Lung (tissue), 12 donors: ENCODE results near the gene CACNA1C. TPM values are rescaled to one million over a fixed set of nuclear protein-coding genes. Genes with fewer than 3 reads are reported as not detected.

ENCODE experiments used
- ATAC-seq: fragments of 200-7000 bp; cut with Tn5 transposase; one replicate; pipeline ENCODE4 v1.9.1; 2020; ENCODE audit warnings: moderate number of reproducible peaks; ENCODE audit not compliant: insufficient read depth, low FRiP score
- DNase-seq, 3 donors: peaks; one replicate each; pipeline ENCODE4 v3.0.0-alpha.2; 2013 to 2017
- H3K27ac ChIP-seq, 2 donors: one replicate each; pipeline ENCODE4 v1.5.1; 2013; ENCODE audit warnings: mild to moderate bottlenecking in 2 of 2, moderate library complexity in 2 of 2, control low read depth in 1 of 2, inconsistent platforms in 1 of 2, low read depth in 1 of 2, low read length in 1 of 2
- H3K27me3 ChIP-seq, 3 donors: one replicate each; pipeline ENCODE4 v1.5.1; 2013; ENCODE audit warnings: low read length in 2 of 3; ENCODE audit not compliant: control insufficient read depth in 3 of 3, insufficient read depth in 3 of 3
- H3K36me3 ChIP-seq, 4 donors: one replicate each; pipeline ENCODE4 v1.5.1; 2013; ENCODE audit warnings: low read length in 4 of 4, mild to moderate bottlenecking in 1 of 4, moderate library complexity in 1 of 4; ENCODE audit not compliant: control insufficient read depth in 4 of 4, insufficient read depth in 4 of 4
- H3K4me1 ChIP-seq, 5 donors: one replicate each; pipeline ENCODE4 v1.5.1; 2013; ENCODE audit warnings: low read length in 5 of 5, mild to moderate bottlenecking in 2 of 5, moderate library complexity in 1 of 5; ENCODE audit not compliant: control insufficient read depth in 5 of 5, insufficient read depth in 5 of 5
- H3K4me3 ChIP-seq: one replicate; pipeline ENCODE4 v1.5.1; 2013; ENCODE audit warnings: mild to moderate bottlenecking, control low read depth, moderate library complexity
- H3K9ac ChIP-seq, 2 donors: one replicate each; pipeline ENCODE4 v1.5.1; 2013; ENCODE audit warnings: low read length in 2 of 2, control low read depth in 1 of 2; ENCODE audit not compliant: insufficient read depth in 1 of 2
- H3K9me3 ChIP-seq, 4 donors: one replicate each; pipeline ENCODE4 v1.5.1; 2013; ENCODE audit warnings: low read length in 3 of 4, mild to moderate bottlenecking in 1 of 4, moderate library complexity in 1 of 4; ENCODE audit not compliant: control insufficient read depth in 4 of 4, insufficient read depth in 3 of 4
- WGBS, 2 donors: extraction: QIAGEN DNeasy Blood & Tissue Kit; methylation state at CpG; one replicate each; pipeline ENCODE4 v1.1.7; 2013; 5-methylcytosine and 5-hydroxymethylcytosine counted together
- polyA plus RNA-seq, 2 donors: library from polyadenylated mRNA; stranded (reverse); fragments of 200-250 nt; gene quantifications; one replicate each; pipeline ENCODE4 v1.2.1, GENCODE V29; 2013
- total RNA-seq, 2 donors: library from RNA; depleted of rRNA in 1 of 2; stranded (reverse); fragments of >200 nt in 1 of 2; gene quantifications; one replicate each; pipeline ENCODE4 v1.2.1, GENCODE V29; 2014 to 2021
- TF ChIP-seq, protein P1 (sequence below): IDR thresholded peaks from 2 replicates; pipeline ENCODE4 v1.5.1; 2012; ENCODE audit warnings: mild to moderate bottlenecking; ENCODE audit errors: control extremely low read depth, extremely low read depth
- donor health status: control.
- donor health status: control.
- donor health status: Bipolar disorder and iron deficiency.
- donor health status: healthy.
- donor health status: DM: yes; HTN: yes; CAD: no.

CACNA1C gene
- total and polyA plus RNA-seq, 4 donors = 3.2 to 17.5 (median 7.5) TPM

DNA sequence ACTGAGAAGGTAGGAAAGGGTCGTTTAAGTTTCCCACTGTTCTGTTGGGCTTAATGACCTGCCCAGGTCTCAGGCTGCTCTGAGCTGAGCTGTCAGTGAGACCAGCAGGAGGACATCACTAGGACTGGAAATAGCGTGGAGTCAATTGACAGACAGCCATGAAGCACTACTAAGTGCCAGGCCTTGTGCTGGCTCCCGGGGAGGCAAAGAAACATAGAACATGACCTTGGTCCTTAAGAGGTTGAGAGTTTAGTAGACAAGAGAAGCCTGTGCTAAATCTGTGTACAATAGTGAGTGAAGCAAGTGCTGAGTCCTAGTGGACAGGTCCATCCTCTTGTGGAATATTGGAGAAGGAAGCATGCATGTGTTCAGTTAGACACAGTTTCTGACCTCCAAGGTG, 239.2 kb downstream of the CACNA1C start:
- no peak overlapping the region for H3K4me3 ChIP-seq
- ATAC-seq = no peak
- peaks cover 0 to 30% (median 14%) of the 10 kb centered on the region in 5 donors for H3K4me1 ChIP-seq
- no peaks in the 10 kb centered on the region for H3K36me3 ChIP-seq
- DNase-seq = no peak
- 75 to 86% methylated on average over 3 of the region's 3 CpGs for WGBS, 2 donors
- no peaks in the 10 kb centered on the region for H3K27me3 ChIP-seq
- peak overlapping the region in 1 of 2 donors; percentile 34 for H3K27ac ChIP-seq
- H3K9me3 ChIP-seq = no peaks in the 10 kb centered on the region
- TF ChIP-seq, protein P1, sequence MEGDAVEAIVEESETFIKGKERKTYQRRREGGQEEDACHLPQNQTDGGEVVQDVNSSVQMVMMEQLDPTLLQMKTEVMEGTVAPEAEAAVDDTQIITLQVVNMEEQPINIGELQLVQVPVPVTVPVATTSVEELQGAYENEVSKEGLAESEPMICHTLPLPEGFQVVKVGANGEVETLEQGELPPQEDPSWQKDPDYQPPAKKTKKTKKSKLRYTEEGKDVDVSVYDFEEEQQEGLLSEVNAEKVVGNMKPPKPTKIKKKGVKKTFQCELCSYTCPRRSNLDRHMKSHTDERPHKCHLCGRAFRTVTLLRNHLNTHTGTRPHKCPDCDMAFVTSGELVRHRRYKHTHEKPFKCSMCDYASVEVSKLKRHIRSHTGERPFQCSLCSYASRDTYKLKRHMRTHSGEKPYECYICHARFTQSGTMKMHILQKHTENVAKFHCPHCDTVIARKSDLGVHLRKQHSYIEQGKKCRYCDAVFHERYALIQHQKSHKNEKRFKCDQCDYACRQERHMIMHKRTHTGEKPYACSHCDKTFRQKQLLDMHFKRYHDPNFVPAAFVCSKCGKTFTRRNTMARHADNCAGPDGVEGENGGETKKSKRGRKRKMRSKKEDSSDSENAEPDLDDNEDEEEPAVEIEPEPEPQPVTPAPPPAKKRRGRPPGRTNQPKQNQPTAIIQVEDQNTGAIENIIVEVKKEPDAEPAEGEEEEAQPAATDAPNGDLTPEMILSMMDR = no peak
- H3K9ac ChIP-seq = no peak overlapping the region

DNA sequence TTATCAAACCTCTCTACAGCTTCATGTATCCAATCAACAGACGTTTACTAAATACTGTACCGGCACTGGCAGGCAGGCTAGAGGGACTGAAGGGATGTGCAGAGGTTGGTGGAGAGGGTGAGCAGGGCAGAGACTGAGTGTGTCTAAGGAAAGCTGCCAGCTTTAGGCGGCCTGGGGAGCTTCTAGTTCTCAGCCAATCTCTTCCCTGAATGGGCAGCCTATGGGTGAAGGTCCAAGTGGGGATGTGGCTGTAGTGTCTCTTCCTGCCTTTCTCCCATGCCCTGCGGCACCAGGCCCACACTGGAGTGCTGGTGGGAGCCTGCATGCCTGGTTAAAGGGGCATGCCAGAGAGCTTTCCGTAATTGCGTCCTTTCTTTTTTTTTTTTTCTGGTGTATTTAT, 239.8 kb downstream of the CACNA1C start:
- Histone ChIP-seq H3K27me3 (no peaks in the 10 kb centered on the region), H3K9ac (no peak overlapping the region), H3K36me3 (no peaks in the 10 kb centered on the region), H3K4me3 (no peak overlapping the region), H3K27ac (peak overlapping the region in 1 of 2 donors; percentile 34), H3K9me3 (no peaks in the 10 kb centered on the region), H3K4me1 (peaks cover 0 to 24% (median 11%) of the 10 kb centered on the region in 5 donors)
- DNase-seq = no peak
- ATAC-seq = no peak
- TF ChIP-seq, protein P1 = no peak
- WGBS, 2 donors = 77 to 80% methylated on average over 6 of the region's 6 CpGs

DNA sequence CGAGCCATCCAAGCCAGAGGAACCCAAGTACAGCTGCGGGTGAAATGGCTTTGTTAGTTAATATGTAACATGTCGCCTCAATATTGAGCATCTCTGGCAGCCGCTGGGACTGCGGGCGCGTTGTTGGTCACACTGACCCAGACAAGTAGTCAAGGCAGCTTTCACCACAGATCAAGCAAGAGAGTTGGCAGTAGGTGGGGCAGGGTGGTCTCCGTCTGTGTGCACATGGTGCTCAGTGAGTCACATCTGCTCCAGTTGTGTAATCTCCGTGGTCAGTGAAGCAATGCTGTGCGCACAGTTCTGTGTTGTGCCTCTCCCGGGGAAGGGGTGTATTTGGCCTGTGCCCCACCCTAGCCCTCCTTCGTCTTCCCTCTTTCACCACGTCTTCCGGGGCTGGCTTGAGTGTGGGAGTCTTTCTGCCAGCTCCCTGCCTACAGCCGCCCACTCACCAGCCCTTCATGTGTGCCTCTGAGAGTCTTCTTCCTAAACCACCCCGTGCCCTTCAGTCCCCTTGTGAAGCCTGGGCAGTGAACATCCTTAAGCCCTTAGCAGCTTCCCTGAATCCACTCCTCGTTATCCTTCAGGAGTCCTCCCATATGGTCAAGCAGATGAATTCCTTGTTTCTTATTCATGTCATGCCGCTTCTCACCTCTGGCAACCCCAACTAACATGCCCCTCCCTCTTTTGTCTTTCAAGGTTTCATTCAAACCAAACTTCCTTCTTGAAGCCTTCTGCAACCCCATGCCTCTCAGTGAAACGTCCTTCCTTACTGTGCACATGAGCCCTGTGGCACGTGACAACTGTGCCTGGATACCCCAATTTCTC, 242.1 kb downstream of the CACNA1C start:
- 32 to 54% methylated on average over 20 of the region's 20 CpGs for WGBS, 2 donors
- Histone ChIP-seq H3K4me1 (peaks cover 0 to 14% (median 7%) of the 10 kb centered on the region in 5 donors), H3K36me3 (no peaks in the 10 kb centered on the region), H3K9me3 (no peaks in the 10 kb centered on the region), H3K27me3 (no peaks in the 10 kb centered on the region), H3K4me3 (no peak overlapping the region), H3K27ac (peak overlapping the region in 1 of 2 donors; percentile 62), H3K9ac (no peak overlapping the region)
- DNase-seq (peak in 1 of 3 donors; percentile 42), ATAC-seq (peak; percentile 73)
- TF ChIP-seq, protein P1 = no peak
